OCI-LY7 (cell line): ENCODE results near the gene NID2. TPM values are rescaled to one million over a fixed set of nuclear protein-coding genes. Genes with fewer than 3 reads are reported as not detected.

ENCODE experiments used
- BruUV-seq: library from RNA; stranded (reverse); fragments of 400-500 nt; replicated peaks from 2 replicates; lab custom pipeline; 2021; lab: Mats Ljungman, UMichigan
- CTCF ChIA-PET: fragments of 300-600 bp; sonication (Branson Sonifier 250); formaldehyde crosslinking; loops from one replicate; lab custom pipeline; 2022; ENCODE audit warnings: antibody characterized with exemption; ENCODE audit not compliant: unreplicated experiment; lab: Charles Lee
- POLR2A ChIA-PET: fragments of 300-600 bp; sonication (Branson Sonifier 250); formaldehyde crosslinking; loops from one replicate; lab custom pipeline; 2022; ENCODE audit warnings: antibody characterized with exemption; lab: Charles Lee
- DNase-seq: peaks from one replicate; pipeline ENCODE4 v3.0.0-alpha.2; 2015; ENCODE audit warnings: low spot score
- H2AFZ ChIP-seq: fragments of 200-600 bp; sonication (generic), shearing (Covaris generic); 2 replicates; pipeline ENCODE4 v1.6.1; 2014; ENCODE audit warnings: mild to moderate bottlenecking, antibody characterized with exemption, low read length, moderate library complexity
- H3K27ac ChIP-seq: fragments of 200-600 bp; sonication (generic); 2 replicates; pipeline ENCODE4 v1.5.1; 2014; ENCODE audit warnings: mixed run types, low read depth, mild to moderate bottlenecking, moderate library complexity, low read length, inconsistent platforms; ENCODE audit not compliant: poor library complexity, severe bottlenecking
- H3K36me3 ChIP-seq: fragments of 200-600 bp; sonication (generic); 2 replicates; pipeline ENCODE4 v1.6.1; 2014; ENCODE audit warnings: mild to moderate bottlenecking, antibody characterized with exemption, low read length, moderate library complexity, mixed read lengths; ENCODE audit not compliant: insufficient read depth
- H3K4me1 ChIP-seq: fragments of 200-600 bp; sonication (generic); 2 replicates; pipeline ENCODE4 v1.5.1; 2014; ENCODE audit warnings: mild to moderate bottlenecking, low read length; ENCODE audit not compliant: insufficient read depth, poor library complexity, severe bottlenecking
- H3K4me2 ChIP-seq: fragments of 200-600 bp; sonication (generic); 2 replicates; pipeline ENCODE4 v1.6.1; 2014; ENCODE audit warnings: mild to moderate bottlenecking, low read length
- H3K4me3 ChIP-seq: fragments of 200-600 bp; sonication (generic); 2 replicates; pipeline ENCODE4 v1.5.1; 2014; ENCODE audit warnings: mild to moderate bottlenecking, low read depth, low read length; ENCODE audit not compliant: poor library complexity, severe bottlenecking
- H3K79me2 ChIP-seq: fragments of 200-600 bp; sonication (generic); 2 replicates; pipeline ENCODE4 v1.6.1; 2016; ENCODE audit warnings: low read depth, mild to moderate bottlenecking, low read length, moderate library complexity, mixed read lengths; ENCODE audit not compliant: insufficient read depth
- H3K9me2 ChIP-seq: fragments of 200-600 bp; sonication (generic); 2 replicates; pipeline ENCODE4 v1.6.1; 2016; ENCODE audit warnings: mild to moderate bottlenecking, low read length, mixed read lengths; ENCODE audit not compliant: insufficient read depth
- H3K9me3 ChIP-seq: fragments of 200-600 bp; sonication (generic); 2 replicates; pipeline ENCODE4 v1.6.1; 2014; ENCODE audit warnings: mild to moderate bottlenecking, mixed run types, low read length, mixed read lengths
- H4K20me1 ChIP-seq: fragments of 200-600 bp; sonication (generic); 2 replicates; pipeline ENCODE4 v1.6.1; 2014; ENCODE audit warnings: mild to moderate bottlenecking, antibody characterized with exemption, low read length, moderate library complexity, mixed read lengths; ENCODE audit not compliant: insufficient read depth
- CTCF ChIP-seq: fragments of 200-600 bp; sonication (generic); conservative IDR thresholded peaks from 2 replicates; pipeline ENCODE4 v1.5.1; 2014; ENCODE audit warnings: mild to moderate bottlenecking, antibody characterized with exemption, low read length, moderate library complexity, mixed read lengths
- EZH2phosphoT487 ChIP-seq: fragments of 200-600 bp; sonication (generic); IDR thresholded peaks from 2 replicates; pipeline ENCODE4 v1.6.1; 2018; ENCODE audit warnings: low read depth, borderline replicate concordance, mild to moderate bottlenecking, mixed run types, antibody characterized with exemption, low read length, moderate library complexity, mixed read lengths
- intact Hi-C: fragments of 100-400 bp; cut with micrococcal nuclease; formaldehyde crosslinking; loops from one replicate; pipeline ENCODE4 v1.10.0; 2022; ENCODE audit not compliant: unreplicated experiment
- total RNA-seq, 2 experiments: library from RNA; depleted of rRNA in 1 of 2; stranded (reverse); fragments of >200 nt in 1 of 2; shearing (Covaris generic) in 1 of 2; gene quantifications; 2 replicates each; pipeline ENCODE4 v1.2.3, GENCODE V29; 2014 to 2022

Gene NID2
- total RNA-seq, 2 experiments from 2014 or later = not detected

- no peak for DNase-seq
- TF ChIP-seq CTCF (no peak), EZH2phosphoT487 (no peak)
- ChIA-PET CTCF (no interaction called here), POLR2A (interaction anchor here (0.6 to 1.1 kb wide), 7 partner anchors 8 to 1045 kb away, joined by 3 to 5 read pairs (median 3); no protein-coding TSS in a partner anchor)
- Histone ChIP-seq H3K36me3 (no peaks in the 10 kb centered on the region), H3K4me1 (no peaks in the 10 kb centered on the region), H2AFZ (no peak overlapping the region), H3K4me3 (no peak overlapping the region), H3K27ac (no peak overlapping the region), H4K20me1 (no peaks in the 10 kb centered on the region), H3K4me2 (no peak overlapping the region), H3K9me3 (no peaks in the 10 kb centered on the region), H3K9me2 (no peaks in the 10 kb centered on the region), H3K79me2 (no peaks in the 10 kb centered on the region)
- no TSS peak for BruUV-seq
- intact Hi-C loops = no loop called here
Measured at GRCh38 chr14:52080158-52080800, 11.4 kb upstream of the NID2 start.

GRCh38 chr14:52079239-52079959 is 10.5 kb upstream of the NID2 start:
- Histone ChIP-seq H2AFZ (no peak overlapping the region), H3K4me2 (no peak overlapping the region), H3K4me1 (no peaks in the 10 kb centered on the region), H3K79me2 (no peaks in the 10 kb centered on the region), H3K4me3 (no peak overlapping the region), H4K20me1 (no peaks in the 10 kb centered on the region), H3K36me3 (no peaks in the 10 kb centered on the region), H3K27ac (no peak overlapping the region), H3K9me3 (no peaks in the 10 kb centered on the region), H3K9me2 (no peaks in the 10 kb centered on the region)
- CTCF ChIA-PET = no interaction called here
- POLR2A ChIA-PET = no interaction called here
- no TSS peak for BruUV-seq
- TF ChIP-seq EZH2phosphoT487 (no peak), CTCF (no peak)
- intact Hi-C loops = no loop called here
- no peak for DNase-seq

- Histone ChIP-seq H3K4me2 (no peak overlapping the region), H3K9me2 (no peaks in the 10 kb centered on the region), H3K79me2 (no peaks in the 10 kb centered on the region), H3K27ac (no peak overlapping the region), H2AFZ (no peak overlapping the region), H3K9me3 (no peaks in the 10 kb centered on the region), H4K20me1 (no peaks in the 10 kb centered on the region), H3K36me3 (no peaks in the 10 kb centered on the region), H3K4me3 (no peak overlapping the region), H3K4me1 (no peaks in the 10 kb centered on the region)
- TF ChIP-seq EZH2phosphoT487 (no peak), CTCF (no peak)
- DNase-seq = no peak
- no TSS peak for BruUV-seq
- intact Hi-C loops = no loop called here
- POLR2A ChIA-PET = no interaction called here
- CTCF ChIA-PET = no interaction called here
Measured at GRCh38 chr14:52078721-52079120, 9.9 kb upstream of the NID2 start.
